ENCODE results near the gene SLC9A5. TPM values are rescaled to one million over a fixed set of nuclear protein-coding genes. Genes with fewer than 3 reads are reported as not detected.
A peak's percentile ranks its signal among the peaks of the same experiment; 100 is the strongest.

The SLC9A5 gene
- total RNA-seq, 2 experiments from 2014 or later: 2.7 to 4.2 TPM

- no TSS peak for BruUV-seq (replicated peaks)
- Histone ChIP-seq H3K4me3 (ENCODE audit: low read depth, low read length, poor library complexity, severe bottlenecking) (no peak overlapping the region), H3K9me3 (ENCODE audit: low read length) (no peaks in the 10 kb centered on the region), H3K4me1 (ENCODE audit: insufficient read depth, low read length, poor library complexity, severe bottlenecking) (no peaks in the 10 kb centered on the region), H2AFZ (ENCODE audit: low read length) (no peak overlapping the region), H3K4me2 (ENCODE audit: low read length) (no peak overlapping the region), H3K9me2 (ENCODE audit: insufficient read depth, low read length) (no peaks in the 10 kb centered on the region), H4K20me1 (ENCODE audit: insufficient read depth, low read length) (no peaks in the 10 kb centered on the region), H3K36me3 (ENCODE audit: insufficient read depth, low read length) (no peaks in the 10 kb centered on the region), H3K27ac (ENCODE audit: low read depth, low read length, poor library complexity, severe bottlenecking) (no peak overlapping the region), H3K79me2 (ENCODE audit: insufficient read depth, low read depth, low read length) (no peaks in the 10 kb centered on the region)
- no peak for TF ChIP-seq EZH2phosphoT487 (IDR thresholded peaks at IDR 0.05; ENCODE audit: borderline replicate concordance, low read depth, low read length)
- TF ChIP-seq CTCF (conservative IDR thresholded peaks at IDR 0.05; ENCODE audit: low read length): peak; percentile 26; the same call in 1 of the 2 replicates
- POLR2A ChIA-PET: no interaction called here
- CTCF ChIA-PET (ENCODE audit: unreplicated experiment): no interaction called here
- intact Hi-C loops (cut with micrococcal nuclease; ENCODE audit: unreplicated experiment): no loop called here
- DNase-seq (ENCODE audit: low spot score): no peak
Measured at GRCh38 chr16:67283039-67283825, 34.5 kb downstream of the SLC9A5 start.

GRCh38 chr16:67283826-67284555 is 35.2 kb downstream of the SLC9A5 start:
- Histone ChIP-seq H3K36me3 (ENCODE audit: insufficient read depth, low read length) (no peaks in the 10 kb centered on the region), H4K20me1 (ENCODE audit: insufficient read depth, low read length) (no peaks in the 10 kb centered on the region), H3K9me2 (ENCODE audit: insufficient read depth, low read length) (no peaks in the 10 kb centered on the region), H2AFZ (ENCODE audit: low read length) (no peak overlapping the region), H3K79me2 (ENCODE audit: insufficient read depth, low read depth, low read length) (no peaks in the 10 kb centered on the region), H3K27ac (ENCODE audit: low read depth, low read length, poor library complexity, severe bottlenecking) (no peak overlapping the region), H3K4me3 (ENCODE audit: low read depth, low read length, poor library complexity, severe bottlenecking) (no peak overlapping the region), H3K4me2 (ENCODE audit: low read length) (no peak overlapping the region), H3K9me3 (ENCODE audit: low read length) (no peaks in the 10 kb centered on the region), H3K4me1 (ENCODE audit: insufficient read depth, low read length, poor library complexity, severe bottlenecking) (no peaks in the 10 kb centered on the region)
- intact Hi-C loops (cut with micrococcal nuclease; ENCODE audit: unreplicated experiment): no loop called here
- TF ChIP-seq CTCF (conservative IDR thresholded peaks at IDR 0.05; ENCODE audit: low read length) (no peak), EZH2phosphoT487 (IDR thresholded peaks at IDR 0.05; ENCODE audit: borderline replicate concordance, low read depth, low read length) (no peak)
- POLR2A ChIA-PET: interaction anchor here (0.5 kb wide), 1 partner anchor 314 kb away, joined by 6 read pairs; no protein-coding TSS in a partner anchor
- DNase-seq (ENCODE audit: low spot score): no peak
- CTCF ChIA-PET (ENCODE audit: unreplicated experiment): interaction anchor here (0.6 kb wide), 1 partner anchor 16 kb away, joined by 3 read pairs; no protein-coding TSS in a partner anchor
- BruUV-seq (replicated peaks): no TSS peak

Data from OCI-LY7 (cell line).